ENCODE results near the gene L3MBTL4.
"Not testable (repeated sequence)": the region's sequence is repeated elsewhere in the genome, so short reads cannot be mapped to it uniquely, and the experiment has no call there.

L3MBTL4 gene

DNA sequence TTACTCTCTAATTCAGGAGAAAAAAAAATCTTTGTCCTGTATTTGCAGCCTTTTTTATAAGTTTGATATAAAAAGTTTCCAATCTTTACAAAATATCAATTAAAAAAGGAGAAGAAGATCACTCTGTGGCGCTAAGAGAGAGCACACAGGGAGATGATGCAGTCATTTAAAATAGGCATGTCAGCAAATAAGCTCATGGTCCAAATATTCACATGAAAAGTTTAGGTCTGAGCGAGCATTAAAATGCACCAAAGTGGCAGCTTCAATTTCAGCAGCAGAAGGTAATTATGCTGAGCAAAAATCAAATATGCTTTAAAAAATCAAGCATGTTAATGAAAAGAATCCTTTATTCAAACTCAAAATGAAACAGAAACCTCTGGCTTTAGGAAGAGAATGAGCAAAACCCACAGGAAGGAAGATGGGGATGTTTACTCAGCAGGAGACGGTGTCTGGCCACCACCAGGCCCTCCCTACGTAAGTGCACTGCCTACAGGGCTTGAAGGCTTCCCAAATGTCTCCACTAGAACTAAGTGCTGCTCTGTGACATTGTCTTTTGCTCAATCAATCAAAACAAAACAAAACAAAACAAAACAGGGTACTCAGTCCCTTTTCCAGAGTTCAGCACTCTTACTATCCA, 120.4 kb downstream of the L3MBTL4 start:
- no peak for DNase-seq

GRCh38 chr18:6289843-6290242, 124.9 kb downstream of the L3MBTL4 start:
- DNase-seq: no peak

GRCh38 chr18:6286585-6286984, 128.1 kb downstream of the L3MBTL4 start:
- DNase-seq: no peak

DNA sequence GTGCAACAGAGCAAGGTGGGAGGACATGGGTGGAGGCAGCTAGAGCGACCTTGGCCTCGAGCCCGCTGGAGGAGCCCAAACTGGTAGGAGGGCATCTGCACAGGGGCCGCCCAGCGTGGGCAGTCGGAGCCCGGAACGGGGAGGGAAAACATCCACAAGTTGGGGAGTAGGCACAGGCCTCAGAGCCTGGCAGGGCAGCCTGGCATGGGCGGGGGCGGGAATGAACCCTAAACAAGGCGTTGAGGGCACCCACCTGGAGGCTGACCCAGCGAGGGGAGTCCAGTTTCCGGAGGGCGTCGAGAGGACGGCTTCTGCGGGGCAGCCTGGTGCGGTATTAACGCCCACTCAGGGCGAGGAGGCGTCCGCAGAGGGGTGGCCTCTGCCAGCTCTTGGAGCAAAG, 129.9 kb downstream of the L3MBTL4 start:
- no peak for DNase-seq

GRCh38 chr18:6284300-6284699, 130.4 kb downstream of the L3MBTL4 start:
- DNase-seq: no peak

DNA sequence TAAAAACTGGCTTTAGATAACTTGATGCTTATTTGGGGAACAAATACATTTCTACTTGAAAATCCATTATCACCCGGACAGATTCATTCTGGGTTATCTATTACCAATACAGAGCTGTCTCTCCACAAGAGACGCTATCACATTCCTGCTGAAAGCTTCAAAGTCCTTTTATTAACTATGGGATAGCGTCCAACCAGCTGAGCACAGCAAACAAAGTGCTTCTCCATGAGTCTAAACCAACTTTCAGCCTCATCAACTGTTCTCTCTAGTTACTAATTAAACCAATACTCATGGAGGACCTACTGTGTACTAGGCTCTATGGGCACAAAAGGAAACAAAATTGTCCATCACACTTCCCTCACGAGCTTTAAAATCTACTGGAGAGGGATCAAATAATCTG, 132.8 kb downstream of the L3MBTL4 start:
- no peak for DNase-seq

- no peak for DNase-seq
These were observed 134.4 kb downstream of the L3MBTL4 start for GRCh38 chr18:6280211-6280743.

DNA sequence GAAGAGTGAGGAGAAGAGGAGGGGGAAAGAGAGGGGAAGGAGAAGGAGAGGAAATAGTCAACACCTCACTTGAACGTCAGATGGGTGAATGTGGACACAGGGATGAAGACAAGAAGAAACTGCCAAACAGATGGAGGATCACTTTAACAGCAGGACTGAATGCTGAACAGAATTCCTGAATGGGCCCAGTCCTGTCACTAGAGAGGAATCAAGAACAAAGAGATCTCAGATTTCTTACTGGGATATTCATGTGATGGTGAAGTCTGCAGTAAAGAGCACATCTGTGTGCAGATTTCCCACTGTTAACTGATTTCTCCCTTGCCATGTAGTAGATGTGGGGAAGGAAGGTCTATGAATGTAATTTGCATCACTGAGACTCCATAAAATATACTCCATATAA, 135.4 kb downstream of the L3MBTL4 start:
- no peak for DNase-seq

DNA sequence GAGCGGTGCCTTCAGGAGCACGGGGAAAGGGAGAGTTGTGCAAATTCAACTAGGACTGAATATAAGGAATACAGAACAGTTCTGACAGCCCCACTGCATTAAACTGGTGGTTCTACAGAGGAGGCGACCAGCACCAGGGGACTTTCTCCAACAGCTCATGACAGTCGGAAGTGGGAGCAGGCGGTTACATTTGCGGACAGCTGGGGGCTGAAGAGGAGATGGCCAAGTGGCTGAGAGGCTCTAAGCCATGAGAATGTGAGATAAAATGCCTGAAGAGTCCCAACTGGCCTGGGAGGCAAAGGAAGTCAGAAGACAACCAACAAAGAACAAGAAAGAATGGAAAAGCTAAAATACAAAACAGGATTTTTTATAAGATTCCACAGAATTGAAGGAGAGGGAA, 141.3 kb downstream of the L3MBTL4 start:
- no peak for DNase-seq

- DNase-seq: not testable (repeated sequence)
These were observed 142.6 kb downstream of the L3MBTL4 start for GRCh38 chr18:6272144-6272543.

GRCh38 chr18:6271585-6271984, 143.1 kb downstream of the L3MBTL4 start:
- no peak for DNase-seq

DNA sequence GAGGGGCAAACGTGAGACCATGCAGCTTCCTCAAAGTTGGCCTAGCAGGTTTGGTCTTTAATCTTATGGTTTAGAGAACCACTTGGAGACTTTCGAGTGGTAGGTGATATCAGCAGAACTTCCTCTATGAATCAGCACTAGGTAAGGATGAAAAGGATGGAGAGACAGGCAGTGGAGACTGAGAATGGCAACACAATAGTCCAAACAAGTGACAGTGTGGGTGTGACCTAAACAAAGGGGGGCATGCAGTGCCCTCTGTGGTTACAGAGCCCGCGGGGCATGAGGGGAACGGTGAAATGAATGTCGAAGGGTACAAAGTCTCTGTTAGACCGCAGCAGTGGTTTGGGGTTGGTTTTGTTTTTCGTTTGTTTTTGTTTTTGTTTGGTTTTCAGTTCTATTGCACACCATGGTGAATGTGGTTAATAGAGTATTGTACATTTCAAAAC, 143.9 kb downstream of the L3MBTL4 start:
- no peak for DNase-seq

DNA sequence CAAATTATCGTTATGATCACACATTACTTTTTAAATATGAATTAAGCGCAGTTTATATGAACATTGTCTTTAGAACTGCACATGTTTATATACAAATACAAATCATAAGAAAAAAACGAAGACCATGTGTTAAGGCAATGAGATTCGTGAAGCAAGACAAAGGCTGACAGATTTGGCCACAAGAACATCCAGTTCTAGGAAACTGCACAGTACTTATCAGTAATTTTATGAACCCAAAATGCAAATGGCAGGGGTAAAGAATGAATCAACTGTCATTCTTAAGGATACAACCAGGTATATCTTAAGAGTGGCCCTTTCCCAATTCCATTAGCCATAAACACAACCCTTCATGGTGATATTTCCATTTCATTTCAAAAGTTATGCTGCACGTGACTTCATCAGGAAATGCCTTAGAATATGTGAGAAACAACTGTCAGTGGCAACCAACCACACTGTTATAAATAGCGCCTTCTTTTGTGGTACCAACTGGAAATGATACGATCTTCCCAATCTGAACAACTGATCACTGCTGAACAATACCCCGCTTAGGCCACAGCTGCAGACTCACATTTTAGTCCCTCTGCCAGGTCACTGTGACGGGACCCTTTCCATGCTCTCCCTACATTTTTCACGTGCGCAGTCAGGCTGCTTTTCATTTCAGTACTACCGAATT, 144.9 kb downstream of the L3MBTL4 start:
- no peak for DNase-seq

GRCh38 chr18:6266212-6266611, 148.5 kb downstream of the L3MBTL4 start:
- DNase-seq: no peak

DNA sequence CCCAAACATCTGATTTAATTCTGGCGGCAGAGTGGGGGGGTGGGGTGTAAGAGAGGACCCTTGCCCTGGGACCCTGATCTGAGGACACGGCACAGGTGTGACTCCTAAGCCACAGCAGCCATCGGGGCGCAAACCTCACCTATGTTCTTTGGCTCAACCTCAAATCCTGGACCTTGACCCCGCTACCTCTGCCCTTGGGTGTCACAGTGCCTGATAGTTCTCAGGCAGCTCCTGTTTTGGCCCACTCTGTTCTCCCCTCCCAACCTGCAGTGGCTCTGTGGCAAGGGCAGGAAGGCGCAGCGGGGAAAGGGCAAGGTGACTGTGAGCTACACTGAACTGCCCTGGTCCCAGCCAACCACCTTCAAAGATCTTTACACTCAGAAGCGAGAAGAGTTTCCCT, 152.8 kb downstream of the L3MBTL4 start:
- DNase-seq: no peak

GRCh38 chr18:6259324-6259723, 155.4 kb downstream of the L3MBTL4 start:
- DNase-seq: not testable (repeated sequence)

DNA sequence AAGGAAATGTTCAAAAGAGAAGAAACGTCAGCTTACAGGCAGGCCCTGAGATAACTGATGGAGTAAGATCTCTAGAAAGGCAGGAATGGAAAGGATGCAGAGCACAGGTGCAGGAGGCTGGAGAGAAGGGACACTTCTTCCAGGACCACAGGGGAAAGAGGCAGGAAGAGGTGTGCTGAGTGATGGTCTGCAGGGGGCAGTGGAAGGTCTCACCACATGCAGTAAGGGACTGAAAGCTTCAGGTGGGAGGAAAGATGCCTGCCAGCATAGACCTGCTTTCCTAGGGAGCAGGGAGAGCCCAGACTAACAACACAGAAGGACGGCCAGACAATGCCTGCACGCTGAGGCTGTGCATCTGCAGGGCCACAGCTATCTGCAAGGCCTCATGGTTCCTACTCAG, 156.8 kb downstream of the L3MBTL4 start:
- no peak for DNase-seq

DNA sequence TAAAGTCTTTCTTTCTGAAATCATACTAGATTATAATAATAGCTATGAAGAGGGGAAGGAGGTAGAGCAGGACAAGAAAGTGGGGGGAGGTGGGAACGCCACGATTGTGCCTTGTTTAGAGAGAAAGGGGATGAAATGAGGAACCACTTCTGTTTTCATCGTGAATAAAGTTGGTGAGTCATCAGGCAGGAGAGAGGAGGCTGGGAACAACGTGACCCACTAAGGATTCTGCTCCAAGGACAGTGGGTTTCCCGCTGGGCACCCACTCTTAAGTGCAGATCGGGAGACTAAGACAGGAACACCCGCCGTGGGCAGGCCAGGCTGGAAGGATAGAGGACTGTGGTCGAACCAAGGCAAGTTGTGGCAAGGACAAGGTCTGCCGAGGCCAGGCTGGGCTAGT, 158.2 kb downstream of the L3MBTL4 start:
- no peak for DNase-seq

GRCh38 chr18:6255886-6256285, 158.8 kb downstream of the L3MBTL4 start:
- no peak for DNase-seq

GRCh38 chr18:6255116-6255705, 159.5 kb downstream of the L3MBTL4 start:
- DNase-seq: no peak

DNA sequence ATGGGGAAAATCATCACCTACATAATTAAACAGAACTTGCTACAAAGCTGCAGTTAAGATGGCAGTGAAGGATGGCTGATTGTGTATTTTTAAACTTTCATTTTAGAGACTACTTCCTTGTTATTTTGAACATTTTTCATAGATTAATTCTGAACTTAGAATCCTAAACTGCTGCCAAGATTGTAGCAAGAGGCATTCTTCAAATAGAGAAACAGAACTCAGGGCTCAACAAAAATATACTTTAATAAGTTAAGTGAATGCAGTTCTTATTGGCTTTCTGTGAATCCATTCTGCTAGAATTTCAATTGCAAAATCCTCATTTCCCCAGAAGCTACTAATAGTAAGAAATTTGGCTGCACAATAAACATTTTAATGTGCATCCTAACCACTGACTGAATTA, 160.3 kb downstream of the L3MBTL4 start:
- no peak for DNase-seq

GRCh38 chr18:6251084-6251483, 163.6 kb downstream of the L3MBTL4 start:
- DNase-seq: no peak

- no peak for DNase-seq
These were observed 164.9 kb downstream of the L3MBTL4 start for GRCh38 chr18:6249788-6250187.

GRCh38 chr18:6249170-6249569, 165.5 kb downstream of the L3MBTL4 start:
- DNase-seq: no peak

All from activated CD4-positive, alpha-beta T cell treated with anti-CD3 and anti-CD28 coated beads for 48 hours (primary cell).